BJ (cell line): Measurements from ENCODE around the gene SPINK7. TPM values are rescaled to one million over a fixed set of nuclear protein-coding genes. Genes with fewer than 3 reads are reported as not detected.

Source experiments
- CTCF ChIA-PET: fragments of 350-600 bp; formaldehyde crosslinking; extraction: SDS; loops from one replicate; lab custom pipeline; 2021; ENCODE audit warnings: antibody characterized with exemption, inconsistent platforms; lab: Yijun Ruan, JAX
- POLR2A ChIA-PET: fragments of 300-600 bp; sonication (Branson Sonifier 250); formaldehyde crosslinking; extraction: SDS; loops from one replicate; lab custom pipeline; 2021; ENCODE audit warnings: antibody characterized with exemption; lab: Charles Lee
- DNase-seq: peaks from one replicate; pipeline ENCODE4 v3.0.0-alpha.2; 2011; ENCODE audit warnings: low read depth
- H3K27me3 ChIP-seq: 2 replicates; pipeline ENCODE4 v1.6.0; 2011; ENCODE audit warnings: low read length; ENCODE audit not compliant: control insufficient read depth, insufficient read depth
- H3K36me3 ChIP-seq: 2 replicates; pipeline ENCODE4 v1.5.1; 2011; ENCODE audit warnings: low read length; ENCODE audit not compliant: control insufficient read depth, insufficient read depth
- H3K4me3 ChIP-seq: 2 replicates; pipeline ENCODE4 v1.5.1; 2011; ENCODE audit warnings: low read depth, mild to moderate bottlenecking, control low read depth, low read length
- CTCF ChIP-seq: IDR thresholded peaks from 2 replicates; pipeline ENCODE4 v1.5.1; 2011; ENCODE audit warnings: low read depth, mild to moderate bottlenecking, control low read depth, inconsistent platforms, low read length, moderate library complexity; ENCODE audit not compliant: insufficient read depth
- polyA plus RNA-seq: library from polyadenylated mRNA; depleted of rRNA; stranded (reverse); fragments of >200 nt; gene quantifications from 2 replicates; pipeline ENCODE4 v1.2.3, GENCODE V29; 2011; rRNA removed

The SPINK7 gene
- polyA plus RNA-seq, 1 experiment = not detected

GRCh38 chr5:148343603-148344487 is 31.6 kb downstream of the SPINK7 start:
- Histone ChIP-seq H3K27me3 (no peaks in the 10 kb centered on the region), H3K36me3 (no peaks in the 10 kb centered on the region), H3K4me3 (no peak overlapping the region)
- ChIA-PET POLR2A (no interaction called here), CTCF (no interaction called here)
- no peak for TF ChIP-seq CTCF
- no peak for DNase-seq

DNA sequence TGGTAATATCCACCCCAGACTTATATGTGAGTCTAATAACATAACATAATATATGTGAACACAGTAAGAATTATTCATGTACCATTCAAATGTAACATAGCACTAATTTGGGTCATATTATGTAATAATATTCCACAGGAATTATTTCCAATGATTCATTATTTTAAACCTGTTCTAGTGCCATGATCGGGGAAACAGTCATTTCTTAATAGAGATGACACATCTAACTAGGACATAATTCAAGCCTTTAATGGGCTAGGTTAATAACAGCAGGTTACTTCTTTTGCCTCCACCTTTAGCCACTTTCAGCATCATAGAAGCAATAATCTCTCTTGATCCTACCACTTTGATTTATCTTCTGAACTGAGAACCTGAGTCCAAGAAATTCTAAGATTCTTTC is 35.5 kb downstream of the SPINK7 start:
- Histone ChIP-seq H3K27me3 (no peaks in the 10 kb centered on the region), H3K4me3 (no peak overlapping the region), H3K36me3 (no peaks in the 10 kb centered on the region)
- ChIA-PET CTCF (no interaction called here), POLR2A (no interaction called here)
- DNase-seq = no peak
- no peak for TF ChIP-seq CTCF

- no peak for TF ChIP-seq CTCF
- CTCF ChIA-PET = interaction anchor here (1.3 kb wide), 1 partner anchor 22 kb away, joined by 3 read pairs; no protein-coding TSS in a partner anchor
- no peak for DNase-seq
- Histone ChIP-seq H3K4me3 (no peak overlapping the region), H3K36me3 (no peaks in the 10 kb centered on the region), H3K27me3 (no peaks in the 10 kb centered on the region)
- POLR2A ChIA-PET = no interaction called here
These were observed 40.5 kb downstream of the SPINK7 start for GRCh38 chr5:148352696-148353095.

DNA sequence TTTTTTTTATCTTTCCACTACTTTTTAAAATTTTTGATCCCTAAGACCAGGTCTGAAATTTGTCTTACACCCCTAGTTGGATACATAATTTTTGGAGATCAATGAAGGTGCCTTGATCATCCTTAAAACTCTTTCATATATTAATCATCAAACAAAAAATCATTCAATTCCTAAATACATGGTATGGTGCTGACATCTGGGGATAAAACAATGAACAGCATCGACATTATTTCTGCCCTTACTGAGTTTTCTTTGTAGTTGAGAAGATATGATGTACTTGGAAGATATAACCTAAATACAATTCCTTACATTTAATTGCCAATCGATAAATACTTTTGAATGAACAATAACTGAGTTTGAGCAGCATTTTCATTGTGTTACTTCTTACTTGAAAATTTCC is 41.4 kb downstream of the SPINK7 start:
- H3K27me3 ChIP-seq = no peaks in the 10 kb centered on the region
- ChIA-PET POLR2A (no interaction called here), CTCF (interaction anchor here (1.3 kb wide), 1 partner anchor 21 kb away, joined by 3 read pairs; no protein-coding TSS in a partner anchor)
- TF ChIP-seq CTCF = no peak
- no peaks in the 10 kb centered on the region for H3K36me3 ChIP-seq
- H3K4me3 ChIP-seq = no peak overlapping the region
- no peak for DNase-seq

DNA sequence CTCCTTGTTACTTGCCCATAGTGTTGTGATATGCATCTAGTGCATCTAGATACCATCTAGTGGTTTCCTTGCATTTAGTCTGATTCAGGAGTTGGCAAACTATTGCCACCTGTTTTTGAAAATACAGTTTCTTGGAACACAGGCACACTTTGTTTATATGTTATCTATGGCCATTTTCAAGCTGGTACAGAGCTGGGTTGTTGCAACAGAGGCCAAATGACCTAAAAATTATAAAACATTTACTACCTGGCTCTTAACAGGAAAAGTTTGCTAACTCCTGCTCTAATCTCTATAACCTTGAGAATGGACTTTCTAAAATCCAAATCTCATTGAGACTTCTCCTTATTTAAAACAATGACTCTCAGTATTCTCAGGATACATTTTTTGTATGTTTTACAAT is 52.1 kb downstream of the SPINK7 start:
- H3K36me3 ChIP-seq = no peaks in the 10 kb centered on the region
- no peaks in the 10 kb centered on the region for H3K27me3 ChIP-seq
- ChIA-PET CTCF (interaction anchor here (1.2 kb wide), 1 partner anchor 11 kb away, joined by 3 read pairs; no protein-coding TSS in a partner anchor), POLR2A (no interaction called here)
- no peak overlapping the region for H3K4me3 ChIP-seq
- no peak for TF ChIP-seq CTCF
- no peak for DNase-seq

Other genes with a start within 250 kb of the SPINK7 start
- not detected in 2 replicates for gene SPINK5, start 248.4 kb upstream of the SPINK7 start, polyA plus RNA-seq
- not detected in 2 replicates for gene SPINK14, start 143.9 kb upstream of the SPINK7 start, polyA plus RNA-seq
- not detected in 2 replicates for gene SPINK6, start 109.4 kb upstream of the SPINK7 start, polyA plus RNA-seq
- not detected in 2 replicates for gene MARCOL, start 73.9 kb upstream of the SPINK7 start, polyA plus RNA-seq
- gene SPINK13, start 43.6 kb upstream of the SPINK7 start, polyA plus RNA-seq = not detected in 2 replicates
- gene SPINK9, start 23.1 kb downstream of the SPINK7 start, polyA plus RNA-seq = not detected in 2 replicates
- 19.3 and 36.3 TPM in 2 replicates for gene FBXO38, start 71.5 kb downstream of the SPINK7 start, polyA plus RNA-seq